ENCODE data around the gene PURB. TPM values are rescaled to one million over a fixed set of nuclear protein-coding genes. Genes with fewer than 3 reads are reported as not detected.
A peak's percentile ranks its signal among the peaks of the same experiment; 100 is the strongest.

Gene PURB
- total RNA-seq, 2 experiments from 2014 or later: 30.1 to 31.5 TPM

DNA sequence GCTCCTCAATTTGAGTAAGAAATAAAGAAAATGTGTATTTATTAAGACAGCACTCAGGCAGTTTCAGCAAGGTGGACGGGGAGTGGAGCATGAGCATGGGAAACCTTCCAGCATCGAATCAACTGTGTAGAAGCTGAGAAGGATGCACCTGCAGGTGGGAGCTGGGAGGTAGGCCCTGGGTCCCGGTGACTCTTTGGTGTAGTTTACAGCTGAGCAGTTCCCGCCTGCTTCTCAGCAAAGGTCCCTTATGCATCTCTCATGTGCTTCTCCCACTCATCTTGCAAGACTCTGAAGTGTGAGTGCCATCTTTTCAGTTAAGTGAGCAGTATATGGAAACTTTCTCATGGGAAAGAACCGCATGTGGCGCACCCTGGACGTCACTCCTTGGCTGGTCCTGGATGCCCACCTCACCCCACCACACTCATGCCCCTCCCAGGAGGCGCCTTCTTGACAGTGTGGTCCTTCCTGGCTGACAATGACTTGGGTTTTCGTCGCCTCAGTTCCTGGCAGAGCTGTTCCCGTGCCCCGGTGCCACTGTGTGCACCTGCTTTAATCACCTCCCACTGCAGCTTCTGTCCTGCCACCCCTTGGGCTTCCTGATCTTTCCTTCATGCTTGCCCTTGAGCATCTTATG, 19.8 kb upstream of the PURB start:
- Mint-ChIP-seq H3K27me3 (no peaks in the 10 kb centered on the region), H3K36me3 (no peaks in the 10 kb centered on the region), H3K9me3 (no peaks in the 10 kb centered on the region), H3K4me1 (no peaks in the 10 kb centered on the region), H3K27ac (no peak overlapping the region), H3K4me3 (no peak overlapping the region)
- DNase-seq: no peak

- peaks cover 15% of the 10 kb centered on the region for H3K4me1 Mint-ChIP-seq
- peaks cover 7% of the 10 kb centered on the region for H3K9me3 Mint-ChIP-seq
- H3K27me3 Mint-ChIP-seq: no peaks in the 10 kb centered on the region
- DNase-seq: no peak
- no peaks in the 10 kb centered on the region for H3K36me3 Mint-ChIP-seq
- H3K27ac Mint-ChIP-seq: no peak overlapping the region
- H3K4me3 Mint-ChIP-seq: no peak overlapping the region
These were observed 14.1 kb upstream of the PURB start for GRCh38 chr7:44899443-44899842.

DNA sequence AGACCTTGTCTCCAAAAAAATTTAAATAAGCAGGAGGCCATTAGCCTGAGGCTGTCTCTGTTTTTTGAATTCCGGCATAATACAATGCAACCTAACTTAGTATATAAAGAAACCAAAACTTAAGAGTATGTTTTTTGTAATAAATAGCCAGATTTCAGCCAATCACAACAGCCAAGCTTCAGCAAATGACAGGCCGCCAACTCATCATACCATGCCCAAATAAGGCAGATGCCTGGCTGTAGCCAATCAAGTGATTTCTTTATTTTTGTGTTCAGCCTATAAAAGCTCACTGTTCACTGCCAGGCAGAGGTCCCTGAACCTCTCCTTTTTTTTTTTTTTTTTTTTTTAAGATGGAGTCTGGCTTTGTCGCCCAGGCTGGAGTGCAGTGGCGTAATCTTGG, 12.7 kb upstream of the PURB start:
- Mint-ChIP-seq H3K4me3 (no peak overlapping the region), H3K27me3 (no peaks in the 10 kb centered on the region), H3K27ac (no peak overlapping the region), H3K4me1 (peaks cover 15% of the 10 kb centered on the region), H3K36me3 (no peaks in the 10 kb centered on the region), H3K9me3 (peaks cover 7% of the 10 kb centered on the region)
- DNase-seq: no peak

- H3K36me3 Mint-ChIP-seq: no peaks in the 10 kb centered on the region
- H3K4me3 Mint-ChIP-seq: no peak overlapping the region
- H3K4me1 Mint-ChIP-seq: peaks cover 18% of the 10 kb centered on the region
- H3K27me3 Mint-ChIP-seq: no peaks in the 10 kb centered on the region
- H3K27ac Mint-ChIP-seq: peak overlapping the region; percentile 76
- DNase-seq: no peak
- H3K9me3 Mint-ChIP-seq: peaks cover 7% of the 10 kb centered on the region
These were observed 12.0 kb upstream of the PURB start for GRCh38 chr7:44897309-44897708.

- DNase-seq: no peak
- Mint-ChIP-seq H3K27ac (no peak overlapping the region), H3K36me3 (peaks cover 2% of the 10 kb centered on the region), H3K27me3 (no peaks in the 10 kb centered on the region), H3K4me3 (no peak overlapping the region), H3K4me1 (peaks cover 35% of the 10 kb centered on the region), H3K9me3 (peaks cover 7% of the 10 kb centered on the region)
These were observed 9.7 kb upstream of the PURB start for GRCh38 chr7:44894888-44895580.

- no peak for DNase-seq
- Mint-ChIP-seq H3K36me3 (peaks cover 2% of the 10 kb centered on the region), H3K27ac (no peak overlapping the region), H3K9me3 (peaks cover 7% of the 10 kb centered on the region), H3K4me1 (peaks cover 35% of the 10 kb centered on the region), H3K4me3 (no peak overlapping the region), H3K27me3 (no peaks in the 10 kb centered on the region)
These were observed 8.4 kb upstream of the PURB start for GRCh38 chr7:44893710-44894234.

DNA sequence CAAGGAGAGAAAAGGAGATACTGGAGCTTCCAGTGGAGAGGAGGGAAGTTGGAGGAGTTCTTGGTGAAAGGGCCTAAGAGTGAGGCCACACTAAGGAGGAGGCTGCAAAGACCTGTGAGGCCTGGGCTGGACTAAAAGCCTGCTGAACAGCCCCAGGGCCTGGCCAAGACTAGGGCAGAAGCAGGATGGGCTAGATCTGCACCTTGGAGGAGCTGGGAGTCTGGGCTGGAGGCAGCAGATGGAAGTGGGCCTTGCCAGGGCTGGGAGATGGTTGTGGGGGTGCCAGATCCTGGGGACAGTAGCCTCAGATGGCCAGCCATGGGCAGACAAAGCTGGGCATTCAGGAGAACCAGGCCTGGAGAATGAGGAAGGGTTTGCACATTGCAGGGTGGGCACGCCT, 6.5 kb upstream of the PURB start:
- Mint-ChIP-seq H3K4me3 (peak overlapping the region; percentile 16), H3K9me3 (no peaks in the 10 kb centered on the region), H3K4me1 (peaks cover 39% of the 10 kb centered on the region), H3K27me3 (no peaks in the 10 kb centered on the region), H3K27ac (peak overlapping the region; percentile 96), H3K36me3 (peaks cover 2% of the 10 kb centered on the region)
- DNase-seq: no peak

GRCh38 chr7:44891372-44891771, 6.0 kb upstream of the PURB start:
- Mint-ChIP-seq H3K4me3 (peak overlapping the region; percentile 16), H3K27me3 (no peaks in the 10 kb centered on the region), H3K4me1 (peaks cover 41% of the 10 kb centered on the region), H3K36me3 (peaks cover 2% of the 10 kb centered on the region), H3K27ac (peak overlapping the region; percentile 96), H3K9me3 (no peaks in the 10 kb centered on the region)
- DNase-seq: peak; percentile 43

GRCh38 chr7:44889086-44889781, 3.9 kb upstream of the PURB start:
- Mint-ChIP-seq H3K27ac (no peak overlapping the region), H3K4me1 (peaks cover 40% of the 10 kb centered on the region), H3K27me3 (no peaks in the 10 kb centered on the region), H3K4me3 (no peak overlapping the region), H3K36me3 (peaks cover 6% of the 10 kb centered on the region), H3K9me3 (peaks cover 3% of the 10 kb centered on the region)
- DNase-seq: no peak

GRCh38 chr7:44887293-44887692, 2.0 kb upstream of the PURB start:
- Mint-ChIP-seq H3K4me3 (peak overlapping the region; percentile 16), H3K27ac (peak overlapping the region; percentile 97), H3K9me3 (peaks cover 5% of the 10 kb centered on the region), H3K27me3 (no peaks in the 10 kb centered on the region), H3K4me1 (peaks cover 52% of the 10 kb centered on the region), H3K36me3 (peaks cover 24% of the 10 kb centered on the region)
- DNase-seq: no peak

GRCh38 chr7:44884621-44885393, 523 bp downstream of the PURB start:
- DNase-seq: peak; percentile 66
- Mint-ChIP-seq H3K36me3 (peaks cover 46% of the 10 kb centered on the region), H3K9me3 (peaks cover 10% of the 10 kb centered on the region), H3K27ac (peak overlapping the region; percentile 88), H3K4me1 (peaks cover 56% of the 10 kb centered on the region), H3K27me3 (no peaks in the 10 kb centered on the region), H3K4me3 (peak overlapping the region; percentile 89)

GRCh38 chr7:44883961-44884620, 1.2 kb downstream of the PURB start:
- peak overlapping the region; percentile 88 for H3K4me3 Mint-ChIP-seq
- H3K36me3 Mint-ChIP-seq: peaks cover 53% of the 10 kb centered on the region
- no peaks in the 10 kb centered on the region for H3K27me3 Mint-ChIP-seq

GRCh38 chr7:44882899-44883298, 2.4 kb downstream of the PURB start:
- no peak for DNase-seq
- Mint-ChIP-seq H3K27me3 (no peaks in the 10 kb centered on the region), H3K9me3 (peaks cover 11% of the 10 kb centered on the region), H3K36me3 (peaks cover 65% of the 10 kb centered on the region), H3K27ac (no peak overlapping the region), H3K4me3 (peak overlapping the region; percentile 88), H3K4me1 (peaks cover 62% of the 10 kb centered on the region)

More at GRCh38 chr7:44883961-44884620, 1.2 kb downstream of the PURB start:
- Mint-ChIP-seq H3K9me3 (peaks cover 11% of the 10 kb centered on the region), H3K4me1 (peaks cover 60% of the 10 kb centered on the region), H3K27ac (peak overlapping the region; percentile 88)
- DNase-seq: no peak

DNA sequence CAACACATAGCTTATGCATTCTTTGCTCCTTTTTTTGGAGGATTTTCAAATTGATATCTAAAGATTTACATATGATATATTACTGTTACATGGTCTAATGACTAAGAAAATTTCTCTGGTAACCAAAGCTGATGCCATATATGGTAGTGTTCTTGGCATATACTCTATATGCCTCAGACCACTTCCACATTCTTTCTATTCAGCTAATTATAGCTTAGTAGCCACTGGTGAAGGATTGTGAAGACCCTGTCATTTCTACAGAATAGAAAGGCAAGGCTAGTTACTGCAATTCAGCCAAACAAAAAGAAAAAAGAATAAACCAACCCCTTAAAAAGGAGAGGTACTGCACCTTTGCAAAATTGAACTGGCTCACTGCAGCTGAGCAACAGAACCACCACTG, 3.7 kb downstream of the PURB start:
- DNase-seq: no peak
- Mint-ChIP-seq H3K9me3 (peaks cover 15% of the 10 kb centered on the region), H3K4me3 (peak overlapping the region; percentile 61), H3K27ac (no peak overlapping the region), H3K36me3 (peaks cover 77% of the 10 kb centered on the region), H3K27me3 (no peaks in the 10 kb centered on the region), H3K4me1 (peaks cover 51% of the 10 kb centered on the region)
